ENCODE measurements around the gene NPPA. TPM values are rescaled to one million over a fixed set of nuclear protein-coding genes. Genes with fewer than 3 reads are reported as not detected.

Gene NPPA
- total and polyA plus RNA-seq, 9 of the 15 experiments (the other 6 are each of a cell fraction or from before 2014, with no cell fraction given): not detected

GRCh38 chr1:11858968-11859871 lies 11.6 kb upstream of the NPPA start (continued):
- TF ChIP-seq TRIM24 (IDR thresholded peaks at IDR 0.05) (no peak), ZNF507 (tag; conservative IDR thresholded peaks at IDR 0.05) (no peak), VEZF1 (CRISPR knock-in tag; IDR thresholded peaks at IDR 0.05) (peak; percentile 46; the same call in 1 of the 2 replicates), ZNF354B (CRISPR knock-in tag; IDR thresholded peaks at IDR 0.05) (no peak), GATAD2B (IDR thresholded peaks at IDR 0.05; ENCODE audit: borderline replicate concordance) (no peak), RNF219 (CRISPR knock-in tag; IDR thresholded peaks at IDR 0.05) (no peak), STAT6 (CRISPR knock-in tag; IDR thresholded peaks at IDR 0.05) (no peak), ZEB2 (IDR thresholded peaks at IDR 0.05) (no peak), IRF1 (CRISPR knock-in tag; IDR thresholded peaks at IDR 0.05; ENCODE audit: borderline replicate concordance) (peak; percentile 71; the same call in 1 of the 2 replicates), ESRRB (CRISPR knock-in tag; IDR thresholded peaks at IDR 0.05; ENCODE audit: borderline replicate concordance) (no peak), SP2 (IDR thresholded peaks at IDR 0.05; ENCODE audit: extremely low read depth, low read depth, low read length, poor library complexity, severe bottlenecking) (no peak), CCNT2 (IDR thresholded peaks at IDR 0.05; ENCODE audit: borderline replicate concordance, extremely low read depth, insufficient read length, low read depth, low read length) (peak; percentile 32), ZBED1 (IDR thresholded peaks at IDR 0.05) (no peak)

All from K562 (cell line).